ENCODE measurements around the gene GLIS1. TPM values are rescaled to one million over a fixed set of nuclear protein-coding genes. Genes with fewer than 3 reads are reported as not detected.

GLIS1 gene
- total and polyA plus RNA-seq, 2 experiments from 2014 or later: 0.26 to 0.31 TPM

DNA sequence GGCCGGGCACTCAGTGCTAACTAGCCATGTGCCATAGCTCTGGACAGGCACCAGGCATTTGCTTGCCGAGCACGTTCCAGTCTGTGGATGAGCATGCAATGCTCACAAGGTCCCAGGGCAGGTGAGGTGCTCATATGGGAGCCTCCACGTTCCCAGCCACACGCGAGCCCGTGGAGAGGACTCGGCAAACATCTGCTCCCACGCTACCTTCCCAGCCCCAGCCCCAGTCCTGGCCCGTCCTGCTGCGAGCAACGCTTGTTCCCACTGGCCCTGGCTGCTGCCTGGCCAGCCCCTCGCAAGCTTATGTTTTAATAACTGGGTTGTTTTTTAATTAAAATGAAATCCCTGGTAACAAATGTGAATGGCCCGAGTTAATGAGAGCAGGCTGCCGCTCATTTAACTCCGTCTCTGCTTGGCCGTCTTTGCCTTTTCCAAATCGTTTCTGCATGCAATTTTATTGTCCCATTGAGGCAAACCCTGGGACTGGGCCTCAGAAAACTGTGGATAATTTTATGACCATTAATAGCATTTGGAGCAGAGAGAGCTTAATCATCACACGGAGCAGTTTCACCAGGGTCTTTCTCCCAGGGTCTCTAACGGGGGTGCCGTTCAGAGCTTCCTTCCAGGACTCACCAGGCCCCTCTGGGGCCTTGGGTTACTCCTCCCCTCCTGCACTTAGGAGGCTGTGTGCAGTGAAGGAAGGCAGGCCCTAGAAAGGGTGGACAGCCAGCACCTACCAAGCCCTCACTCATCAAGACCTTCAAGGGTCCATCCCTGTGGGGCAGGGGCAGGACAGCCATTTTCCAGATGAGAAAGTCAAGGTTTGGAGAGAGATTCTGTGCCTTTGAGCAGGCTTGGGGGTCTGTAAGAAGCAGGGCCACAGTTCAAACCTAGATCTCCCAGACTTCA is 136.8 kb downstream of the GLIS1 start (continued):
- TF ChIP-seq, protein P1, sequence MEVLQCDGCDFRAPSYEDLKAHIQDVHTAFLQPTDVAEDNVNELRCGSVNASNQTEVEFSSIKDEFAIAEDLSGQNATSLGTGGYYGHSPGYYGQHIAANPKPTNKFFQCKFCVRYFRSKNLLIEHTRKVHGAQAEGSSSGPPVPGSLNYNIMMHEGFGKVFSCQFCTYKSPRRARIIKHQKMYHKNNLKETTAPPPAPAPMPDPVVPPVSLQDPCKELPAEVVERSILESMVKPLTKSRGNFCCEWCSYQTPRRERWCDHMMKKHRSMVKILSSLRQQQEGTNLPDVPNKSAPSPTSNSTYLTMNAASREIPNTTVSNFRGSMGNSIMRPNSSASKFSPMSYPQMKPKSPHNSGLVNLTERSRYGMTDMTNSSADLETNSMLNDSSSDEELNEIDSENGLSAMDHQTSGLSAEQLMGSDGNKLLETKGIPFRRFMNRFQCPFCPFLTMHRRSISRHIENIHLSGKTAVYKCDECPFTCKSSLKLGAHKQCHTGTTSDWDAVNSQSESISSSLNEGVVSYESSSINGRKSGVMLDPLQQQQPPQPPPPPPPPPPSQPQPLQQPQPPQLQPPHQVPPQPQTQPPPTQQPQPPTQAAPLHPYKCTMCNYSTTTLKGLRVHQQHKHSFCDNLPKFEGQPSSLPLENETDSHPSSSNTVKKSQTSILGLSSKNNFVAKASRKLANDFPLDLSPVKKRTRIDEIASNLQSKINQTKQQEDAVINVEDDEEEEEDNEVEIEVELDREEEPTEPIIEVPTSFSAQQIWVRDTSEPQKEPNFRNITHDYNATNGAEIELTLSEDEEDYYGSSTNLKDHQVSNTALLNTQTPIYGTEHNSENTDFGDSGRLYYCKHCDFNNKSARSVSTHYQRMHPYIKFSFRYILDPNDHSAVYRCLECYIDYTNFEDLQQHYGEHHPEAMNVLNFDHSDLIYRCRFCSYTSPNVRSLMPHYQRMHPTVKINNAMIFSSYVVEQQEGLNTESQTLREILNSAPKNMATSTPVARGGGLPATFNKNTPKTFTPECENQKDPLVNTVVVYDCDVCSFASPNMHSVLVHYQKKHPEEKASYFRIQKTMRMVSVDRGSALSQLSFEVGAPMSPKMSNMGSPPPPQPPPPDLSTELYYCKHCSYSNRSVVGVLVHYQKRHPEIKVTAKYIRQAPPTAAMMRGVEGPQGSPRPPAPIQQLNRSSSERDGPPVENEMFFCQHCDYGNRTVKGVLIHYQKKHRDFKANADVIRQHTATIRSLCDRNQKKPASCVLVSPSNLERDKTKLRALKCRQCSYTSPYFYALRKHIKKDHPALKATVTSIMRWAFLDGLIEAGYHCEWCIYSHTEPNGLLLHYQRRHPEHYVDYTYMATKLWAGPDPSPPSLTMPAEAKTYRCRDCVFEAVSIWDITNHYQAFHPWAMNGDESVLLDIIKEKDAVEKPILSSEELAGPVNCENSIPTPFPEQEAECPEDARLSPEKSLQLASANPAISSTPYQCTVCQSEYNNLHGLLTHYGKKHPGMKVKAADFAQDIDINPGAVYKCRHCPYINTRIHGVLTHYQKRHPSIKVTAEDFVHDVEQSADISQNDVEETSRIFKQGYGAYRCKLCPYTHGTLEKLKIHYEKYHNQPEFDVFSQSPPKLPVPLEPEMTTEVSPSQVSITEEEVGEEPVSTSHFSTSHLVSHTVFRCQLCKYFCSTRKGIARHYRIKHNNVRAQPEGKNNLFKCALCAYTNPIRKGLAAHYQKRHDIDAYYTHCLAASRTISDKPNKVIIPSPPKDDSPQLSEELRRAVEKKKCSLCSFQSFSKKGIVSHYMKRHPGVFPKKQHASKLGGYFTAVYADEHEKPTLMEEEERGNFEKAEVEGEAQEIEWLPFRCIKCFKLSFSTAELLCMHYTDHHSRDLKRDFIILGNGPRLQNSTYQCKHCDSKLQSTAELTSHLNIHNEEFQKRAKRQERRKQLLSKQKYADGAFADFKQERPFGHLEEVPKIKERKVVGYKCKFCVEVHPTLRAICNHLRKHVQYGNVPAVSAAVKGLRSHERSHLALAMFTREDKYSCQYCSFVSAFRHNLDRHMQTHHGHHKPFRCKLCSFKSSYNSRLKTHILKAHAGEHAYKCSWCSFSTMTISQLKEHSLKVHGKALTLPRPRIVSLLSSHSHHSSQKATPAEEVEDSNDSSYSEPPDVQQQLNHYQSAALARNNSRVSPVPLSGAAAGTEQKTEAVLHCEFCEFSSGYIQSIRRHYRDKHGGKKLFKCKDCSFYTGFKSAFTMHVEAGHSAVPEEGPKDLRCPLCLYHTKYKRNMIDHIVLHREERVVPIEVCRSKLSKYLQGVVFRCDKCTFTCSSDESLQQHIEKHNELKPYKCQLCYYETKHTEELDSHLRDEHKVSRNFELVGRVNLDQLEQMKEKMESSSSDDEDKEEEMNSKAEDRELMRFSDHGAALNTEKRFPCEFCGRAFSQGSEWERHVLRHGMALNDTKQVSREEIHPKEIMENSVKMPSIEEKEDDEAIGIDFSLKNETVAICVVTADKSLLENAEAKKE (CRISPR knock-in tag; IDR thresholded peaks at IDR 0.05): no peak
- TF ChIP-seq JUNB (IDR thresholded peaks at IDR 0.05; ENCODE audit: unreplicated experiment) (no peak), EZH2 (IDR thresholded peaks at IDR 0.05; ENCODE audit: low read depth, unreplicated experiment) (no peak), STAT1 (IDR thresholded peaks at IDR 0.05; ENCODE audit: unreplicated experiment) (no peak), CREB1 (CRISPR knock-in tag; IDR thresholded peaks at IDR 0.05; ENCODE audit: low read depth) (no peak)
- TF ChIP-seq, protein P2, sequence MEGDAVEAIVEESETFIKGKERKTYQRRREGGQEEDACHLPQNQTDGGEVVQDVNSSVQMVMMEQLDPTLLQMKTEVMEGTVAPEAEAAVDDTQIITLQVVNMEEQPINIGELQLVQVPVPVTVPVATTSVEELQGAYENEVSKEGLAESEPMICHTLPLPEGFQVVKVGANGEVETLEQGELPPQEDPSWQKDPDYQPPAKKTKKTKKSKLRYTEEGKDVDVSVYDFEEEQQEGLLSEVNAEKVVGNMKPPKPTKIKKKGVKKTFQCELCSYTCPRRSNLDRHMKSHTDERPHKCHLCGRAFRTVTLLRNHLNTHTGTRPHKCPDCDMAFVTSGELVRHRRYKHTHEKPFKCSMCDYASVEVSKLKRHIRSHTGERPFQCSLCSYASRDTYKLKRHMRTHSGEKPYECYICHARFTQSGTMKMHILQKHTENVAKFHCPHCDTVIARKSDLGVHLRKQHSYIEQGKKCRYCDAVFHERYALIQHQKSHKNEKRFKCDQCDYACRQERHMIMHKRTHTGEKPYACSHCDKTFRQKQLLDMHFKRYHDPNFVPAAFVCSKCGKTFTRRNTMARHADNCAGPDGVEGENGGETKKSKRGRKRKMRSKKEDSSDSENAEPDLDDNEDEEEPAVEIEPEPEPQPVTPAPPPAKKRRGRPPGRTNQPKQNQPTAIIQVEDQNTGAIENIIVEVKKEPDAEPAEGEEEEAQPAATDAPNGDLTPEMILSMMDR (conservative IDR thresholded peaks at IDR 0.05; ENCODE audit: low read depth in 2 of 2): no peak

Data from GM23338 (cell line).